Endothelial cell of hepatic sinusoid (primary cell): ENCODE measurements around the gene DZIP1.

Source experiments
- in situ Hi-C: cut with HindIII; loops from 2 replicates; pipeline ENCODE4 v1.10.0; 2017; ENCODE audit warnings: low sequenced_read_pairs

Gene DZIP1

DNA sequence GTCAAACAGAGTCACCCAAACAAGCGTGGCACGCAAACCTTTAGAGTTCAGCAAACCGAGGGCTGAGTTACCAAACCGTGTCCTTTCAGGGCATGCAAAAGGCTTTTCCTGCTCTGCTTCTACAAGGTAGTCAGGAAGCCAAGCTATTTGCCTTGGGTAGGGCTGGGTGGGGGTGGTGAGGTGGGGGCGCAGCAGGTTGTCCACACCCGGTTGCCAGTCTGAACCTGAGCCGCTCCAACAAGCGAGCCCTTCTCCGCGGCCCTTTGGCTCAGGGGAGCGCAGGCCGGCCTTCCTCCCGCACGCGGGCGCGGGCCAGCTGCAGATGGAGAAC, 92.3 kb downstream of the DZIP1 start:
- in situ Hi-C loops, result no loop called here

DNA sequence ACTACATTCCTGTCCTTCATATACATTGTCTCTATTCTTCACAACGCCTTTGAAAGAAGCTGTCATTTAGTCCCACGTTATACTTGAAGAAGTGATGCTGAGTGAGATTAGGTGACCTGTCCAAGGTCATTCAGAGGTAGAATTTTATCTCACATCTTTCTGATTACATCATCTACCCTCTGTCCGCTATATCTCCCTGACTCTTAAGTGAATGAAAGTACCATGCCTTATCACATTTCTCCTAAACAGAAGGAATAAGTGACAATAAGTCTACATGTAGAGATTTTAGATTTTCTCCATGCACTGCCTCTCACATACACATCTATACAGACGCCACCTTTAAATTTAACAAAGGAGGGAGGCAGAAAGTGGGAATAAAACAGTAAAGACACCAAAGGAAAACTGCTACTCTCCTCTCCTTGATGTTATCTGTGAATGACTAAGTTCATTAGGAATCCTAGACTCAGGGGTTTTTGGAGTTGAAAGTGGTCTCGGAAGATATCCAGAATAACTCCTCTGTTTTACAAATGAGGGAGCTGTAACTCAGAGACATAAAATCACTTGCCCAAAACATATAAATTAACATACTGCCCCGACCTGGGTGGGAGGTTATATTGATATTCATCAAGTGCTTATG, 96.9 kb downstream of the DZIP1 start:
- in situ Hi-C loops, result no loop called here

GRCh38 chr13:95546919-95547318, 97.6 kb downstream of the DZIP1 start:
- in situ Hi-C loops, result no loop called here

DNA sequence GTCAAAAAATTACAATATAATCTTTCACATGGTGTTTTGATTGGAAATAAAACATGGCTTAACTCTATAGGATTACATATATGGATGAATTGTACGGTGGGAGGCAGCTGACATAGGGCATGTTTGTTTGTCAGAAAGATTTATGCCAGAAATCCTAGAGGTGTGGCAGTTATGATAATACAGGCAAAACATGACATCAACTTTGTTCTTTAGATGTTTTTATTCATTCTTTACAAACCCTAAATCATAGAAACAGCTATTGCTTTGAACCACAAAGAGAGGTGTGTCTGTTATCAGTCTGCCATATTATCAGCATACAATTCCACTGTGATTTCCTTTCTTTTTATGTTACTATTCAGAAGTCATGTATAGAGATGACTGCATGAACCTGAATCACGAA, 100.2 kb downstream of the DZIP1 start:
- in situ Hi-C loops, result no loop called here

- in situ Hi-C loops, result no loop called here
Measured at GRCh38 chr13:95541911-95542474, 102.5 kb downstream of the DZIP1 start.

GRCh38 chr13:95541308-95541707, 103.2 kb downstream of the DZIP1 start:
- in situ Hi-C loops, result no loop called here

DNA sequence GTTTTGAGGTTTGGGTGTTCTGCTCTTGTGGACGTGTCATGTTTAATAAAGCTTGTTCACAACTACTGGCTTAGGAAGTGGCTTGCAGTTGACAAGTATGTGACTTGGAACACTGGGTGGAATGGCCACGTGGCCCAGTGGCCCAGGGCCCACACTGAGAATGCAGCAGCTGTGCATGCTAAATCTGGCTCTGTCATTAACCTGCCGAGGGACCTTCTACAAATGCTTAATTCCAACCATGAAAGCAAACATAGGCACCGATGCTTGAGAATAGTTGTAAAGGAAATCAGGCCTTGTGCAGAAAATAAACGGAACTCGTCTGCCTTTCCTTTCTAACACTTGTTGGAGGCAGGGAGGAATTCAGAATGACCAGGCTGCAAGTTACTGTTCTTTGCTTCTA, 103.6 kb downstream of the DZIP1 start:
- in situ Hi-C loops, result no loop called here

- in situ Hi-C loops, result no loop called here
Measured at GRCh38 chr13:95536632-95537241, 107.8 kb downstream of the DZIP1 start.

DNA sequence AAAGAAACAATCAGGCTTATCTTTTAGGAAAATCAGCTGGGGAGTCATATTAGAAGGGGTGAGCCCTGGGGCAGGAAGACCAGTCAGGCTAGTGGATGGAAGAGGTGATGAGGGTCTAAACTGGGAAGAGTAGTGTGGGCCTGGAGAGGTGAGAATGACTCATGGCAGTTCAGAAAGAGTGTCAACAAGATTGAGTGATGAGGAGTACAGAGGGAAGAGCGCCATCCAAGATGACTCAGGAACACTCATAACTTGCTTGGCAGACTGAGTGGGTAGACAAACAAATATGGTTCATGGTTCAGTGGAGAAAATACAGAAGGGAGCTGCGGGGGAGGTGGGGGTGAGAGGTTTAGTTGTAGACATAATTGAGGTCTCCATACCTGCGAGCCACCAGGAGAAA, 109.3 kb downstream of the DZIP1 start:
- in situ Hi-C loops, result no loop called here

GRCh38 chr13:95533545-95534160, 110.9 kb downstream of the DZIP1 start:
- in situ Hi-C loops, result no loop called here

- in situ Hi-C loops, result no loop called here
Measured at GRCh38 chr13:95530178-95530577, 114.3 kb downstream of the DZIP1 start.
